OCI-LY3 (cell line): ENCODE measurements around the gene KRTAP3-3.

Experiments
- H2AFZ ChIP-seq: fragments of 200-600, 300-600 bp; shearing (Covaris generic); 2 replicates; pipeline ENCODE4 v1.6.0; 2014; ENCODE audit warnings: antibody characterized with exemption, low read depth, low read length
- H3K27ac ChIP-seq: fragments of 200-600, 300-600 bp; sonication (generic); 2 replicates; pipeline ENCODE4 v1.5.1; 2014; ENCODE audit warnings: mild to moderate bottlenecking, low read length, moderate library complexity, mixed read lengths
- H3K27me3 ChIP-seq: fragments of 200-600, 300-600 bp; sonication (generic); 2 replicates; pipeline ENCODE4 v1.6.1; 2014; ENCODE audit warnings: low read depth, low read length, mixed read lengths
- H3K36me3 ChIP-seq: fragments of 200-600, 300-600 bp; sonication (generic); replicated peaks from 2 replicates; pipeline ENCODE3; 2014; ENCODE audit warnings: low read depth, low read length, mixed read lengths
- H3K4me1 ChIP-seq: fragments of 300-600, 200-600 bp; sonication (generic); 2 replicates; pipeline ENCODE4 v1.6.1; 2014; ENCODE audit warnings: low read length, mixed read lengths
- H3K4me2 ChIP-seq: fragments of 200-600, 300-600 bp; sonication (generic); 2 replicates; pipeline ENCODE4 v1.6.1; 2014; ENCODE audit warnings: low read length, mixed read lengths
- H3K4me3 ChIP-seq: fragments of 300-600, 200-600 bp; sonication (generic); 2 replicates; pipeline ENCODE4 v1.5.1; 2014; ENCODE audit warnings: antibody characterized with exemption, mild to moderate bottlenecking, low read length, moderate library complexity
- H3K79me2 ChIP-seq: fragments of 300-600, 200-600 bp; shearing (Covaris generic); 2 replicates; pipeline ENCODE4 v1.6.1; 2014; ENCODE audit warnings: mild to moderate bottlenecking, low read length, mixed read lengths
- H3K9ac ChIP-seq: fragments of 300-600, 200-600 bp; shearing (Covaris generic); 2 replicates; pipeline ENCODE4 v1.6.0; 2014; ENCODE audit warnings: mild to moderate bottlenecking, low read length, moderate library complexity
- H3K9me3 ChIP-seq: fragments of 200-600, 300-600 bp; shearing (Covaris generic); 2 replicates; pipeline ENCODE4 v1.6.1; 2014; ENCODE audit warnings: low read length, mixed read lengths; ENCODE audit not compliant: insufficient read depth
- H4K20me1 ChIP-seq: fragments of 200-600, 300-600 bp; sonication (generic); 2 replicates; pipeline ENCODE4 v1.6.1; 2016; ENCODE audit warnings: low read length, mixed read lengths; ENCODE audit not compliant: insufficient read depth
- EZH2phosphoT487 ChIP-seq: fragments of 200-600 bp; shearing (Covaris generic); IDR thresholded peaks from 2 replicates; pipeline ENCODE4 v1.6.1; 2018; ENCODE audit warnings: antibody characterized with exemption, mixed run types, low read depth
- TF ChIP-seq, protein P1 (sequence below): fragments of 200-600, 300-600 bp; sonication (generic); IDR thresholded peaks from 2 replicates; pipeline ENCODE4 v1.5.1; 2014; ENCODE audit warnings: antibody characterized with exemption, low read length, low read depth

The KRTAP3-3 gene

DNA sequence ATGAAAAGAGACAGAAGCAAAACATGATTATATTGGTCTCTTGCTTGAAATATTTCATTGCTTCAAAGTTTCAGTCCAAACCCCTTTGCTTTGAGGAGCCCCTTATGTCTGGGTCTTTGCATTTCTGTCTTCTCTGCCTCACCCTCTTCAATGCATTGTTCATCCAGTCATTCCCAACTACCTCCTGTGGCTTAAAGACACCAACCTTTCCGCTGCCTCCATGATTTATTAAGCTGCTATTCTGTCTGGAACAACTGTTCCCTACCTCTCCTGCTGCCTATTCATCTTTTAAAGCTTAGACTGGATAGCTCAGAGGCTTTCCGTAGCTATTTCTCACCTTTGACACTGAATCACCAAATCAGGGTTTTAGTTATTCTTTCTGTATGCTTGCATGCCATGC is 3.4 kb upstream of the KRTAP3-3 start:
- Histone ChIP-seq H3K79me2 (no peaks in the 10 kb centered on the region), H3K36me3 (no peaks in the 10 kb centered on the region), H3K9ac (no peak overlapping the region), H4K20me1 (no peaks in the 10 kb centered on the region), H3K27me3 (peaks cover 36% of the 10 kb centered on the region), H3K9me3 (no peaks in the 10 kb centered on the region), H3K4me3 (no peak overlapping the region), H3K27ac (no peak overlapping the region), H2AFZ (no peak overlapping the region), H3K4me1 (no peaks in the 10 kb centered on the region), H3K4me2 (no peak overlapping the region)
- TF ChIP-seq, protein P1, sequence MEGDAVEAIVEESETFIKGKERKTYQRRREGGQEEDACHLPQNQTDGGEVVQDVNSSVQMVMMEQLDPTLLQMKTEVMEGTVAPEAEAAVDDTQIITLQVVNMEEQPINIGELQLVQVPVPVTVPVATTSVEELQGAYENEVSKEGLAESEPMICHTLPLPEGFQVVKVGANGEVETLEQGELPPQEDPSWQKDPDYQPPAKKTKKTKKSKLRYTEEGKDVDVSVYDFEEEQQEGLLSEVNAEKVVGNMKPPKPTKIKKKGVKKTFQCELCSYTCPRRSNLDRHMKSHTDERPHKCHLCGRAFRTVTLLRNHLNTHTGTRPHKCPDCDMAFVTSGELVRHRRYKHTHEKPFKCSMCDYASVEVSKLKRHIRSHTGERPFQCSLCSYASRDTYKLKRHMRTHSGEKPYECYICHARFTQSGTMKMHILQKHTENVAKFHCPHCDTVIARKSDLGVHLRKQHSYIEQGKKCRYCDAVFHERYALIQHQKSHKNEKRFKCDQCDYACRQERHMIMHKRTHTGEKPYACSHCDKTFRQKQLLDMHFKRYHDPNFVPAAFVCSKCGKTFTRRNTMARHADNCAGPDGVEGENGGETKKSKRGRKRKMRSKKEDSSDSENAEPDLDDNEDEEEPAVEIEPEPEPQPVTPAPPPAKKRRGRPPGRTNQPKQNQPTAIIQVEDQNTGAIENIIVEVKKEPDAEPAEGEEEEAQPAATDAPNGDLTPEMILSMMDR = no peak
- no peak for TF ChIP-seq EZH2phosphoT487

DNA sequence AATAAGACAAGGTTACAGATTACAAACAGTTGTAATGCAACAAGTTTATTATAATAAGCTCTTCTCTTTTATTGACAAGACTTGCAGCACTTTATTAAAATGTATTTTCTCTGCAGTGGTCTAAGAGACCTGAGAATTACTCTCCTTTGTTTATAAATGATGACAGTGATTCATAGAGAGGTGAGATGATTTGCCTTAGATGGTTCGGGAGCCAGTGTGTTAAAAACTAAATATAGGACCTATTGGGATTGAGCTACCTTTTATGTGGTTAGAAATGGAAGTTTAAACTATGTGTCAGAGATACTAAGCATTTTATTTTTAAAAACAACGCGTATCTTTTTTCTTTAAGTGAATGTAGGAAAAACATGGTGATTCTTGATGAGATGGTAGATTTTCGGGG is 2.9 kb upstream of the KRTAP3-3 start:
- Histone ChIP-seq H4K20me1 (no peaks in the 10 kb centered on the region), H3K36me3 (no peaks in the 10 kb centered on the region), H3K27ac (no peak overlapping the region), H3K9ac (no peak overlapping the region), H2AFZ (no peak overlapping the region), H3K4me1 (no peaks in the 10 kb centered on the region), H3K9me3 (no peaks in the 10 kb centered on the region), H3K4me3 (no peak overlapping the region), H3K4me2 (no peak overlapping the region), H3K79me2 (no peaks in the 10 kb centered on the region), H3K27me3 (peaks cover 36% of the 10 kb centered on the region)
- TF ChIP-seq EZH2phosphoT487 = no peak
- TF ChIP-seq, protein P1 = no peak

DNA sequence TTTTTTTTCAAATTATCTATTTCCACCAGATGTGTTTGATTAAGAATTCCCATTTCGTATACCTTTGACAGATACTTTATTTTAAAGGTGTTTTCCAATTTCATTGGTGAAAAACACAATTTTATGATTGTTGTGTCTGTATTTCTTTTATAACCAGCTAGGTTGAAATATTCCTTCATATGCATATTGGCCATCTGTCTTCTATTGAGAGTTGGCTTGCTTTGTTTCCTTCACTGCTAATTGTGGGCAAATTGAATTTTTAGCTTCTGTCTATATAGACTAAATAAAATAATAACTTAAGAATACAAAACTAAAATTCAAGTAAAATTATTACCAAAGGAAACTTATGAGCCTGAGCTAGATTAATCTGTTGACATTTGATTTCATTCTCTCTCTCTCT is 1.2 kb upstream of the KRTAP3-3 start:
- no peak overlapping the region for H3K27ac ChIP-seq
- no peaks in the 10 kb centered on the region for H3K4me1 ChIP-seq
- no peak for TF ChIP-seq EZH2phosphoT487
- TF ChIP-seq, protein P1 = no peak
- H3K36me3 ChIP-seq = no peaks in the 10 kb centered on the region
- H4K20me1 ChIP-seq = no peaks in the 10 kb centered on the region
- no peak overlapping the region for H3K4me2 ChIP-seq
- peaks cover 32% of the 10 kb centered on the region for H3K27me3 ChIP-seq
- no peaks in the 10 kb centered on the region for H3K9me3 ChIP-seq
- no peak overlapping the region for H2AFZ ChIP-seq
- H3K4me3 ChIP-seq = no peak overlapping the region
- H3K79me2 ChIP-seq = no peaks in the 10 kb centered on the region
- H3K9ac ChIP-seq = no peak overlapping the region

DNA sequence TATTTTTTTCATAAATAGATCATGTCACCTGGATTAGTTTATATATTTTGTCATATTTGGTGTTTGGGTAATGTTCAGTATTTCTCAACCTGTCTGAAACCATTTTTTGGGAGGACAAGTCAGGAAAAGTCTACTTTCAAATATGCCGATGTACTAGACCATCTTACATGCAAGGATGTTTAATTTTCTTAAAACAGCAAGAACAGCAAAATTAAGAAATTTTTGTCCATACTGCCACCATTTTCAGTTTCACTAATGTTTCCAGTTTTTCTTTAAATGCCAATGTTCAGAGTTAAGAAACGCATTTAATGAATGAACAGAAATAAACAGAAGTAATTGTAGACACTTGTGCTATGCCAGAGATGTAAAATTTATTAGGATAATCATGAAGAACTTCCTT is 880 bp downstream of the KRTAP3-3 start:
- H3K79me2 ChIP-seq = no peaks in the 10 kb centered on the region
- H3K9ac ChIP-seq = no peak overlapping the region
- no peaks in the 10 kb centered on the region for H3K9me3 ChIP-seq
- no peak overlapping the region for H3K4me2 ChIP-seq
- H3K27me3 ChIP-seq = peaks cover 22% of the 10 kb centered on the region
- no peaks in the 10 kb centered on the region for H3K36me3 ChIP-seq
- H3K4me1 ChIP-seq = no peaks in the 10 kb centered on the region
- TF ChIP-seq, protein P1 = no peak
- TF ChIP-seq EZH2phosphoT487 = no peak
- no peaks in the 10 kb centered on the region for H4K20me1 ChIP-seq
- no peak overlapping the region for H3K27ac ChIP-seq
- H3K4me3 ChIP-seq = no peak overlapping the region
- H2AFZ ChIP-seq = no peak overlapping the region
